HG03469 (cell line): Measurements from ENCODE around the gene RGS12.

Experiments
- ATAC-seq: cut with Tn5 transposase; IDR thresholded peaks from one replicate; pipeline ENCODE4 v1.9.1; 2021; ENCODE audit warnings: mild to moderate bottlenecking, moderate library complexity, moderate number of reproducible peaks; ENCODE audit not compliant: unreplicated experiment

The RGS12 gene

DNA sequence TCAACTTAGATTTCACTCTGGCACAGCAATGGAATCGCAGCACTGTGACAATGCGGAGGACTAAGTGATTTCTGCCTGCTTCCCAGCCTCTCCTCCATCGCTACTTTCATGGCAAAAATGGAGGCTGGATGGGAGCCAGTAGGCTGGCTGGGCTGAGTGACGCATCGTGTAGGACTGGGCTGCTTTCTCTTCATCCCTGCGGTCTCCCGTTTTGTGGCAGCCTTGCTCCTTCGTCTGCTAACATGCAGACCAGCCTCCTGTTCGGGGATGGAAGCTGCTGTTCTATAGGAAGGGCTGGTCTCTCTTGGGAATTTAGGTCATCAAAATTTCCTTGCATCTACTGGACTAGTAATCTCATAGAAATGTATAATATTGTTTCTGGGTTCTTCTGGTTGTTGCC is 15.8 kb upstream of the RGS12 start:
- no peak for ATAC-seq

DNA sequence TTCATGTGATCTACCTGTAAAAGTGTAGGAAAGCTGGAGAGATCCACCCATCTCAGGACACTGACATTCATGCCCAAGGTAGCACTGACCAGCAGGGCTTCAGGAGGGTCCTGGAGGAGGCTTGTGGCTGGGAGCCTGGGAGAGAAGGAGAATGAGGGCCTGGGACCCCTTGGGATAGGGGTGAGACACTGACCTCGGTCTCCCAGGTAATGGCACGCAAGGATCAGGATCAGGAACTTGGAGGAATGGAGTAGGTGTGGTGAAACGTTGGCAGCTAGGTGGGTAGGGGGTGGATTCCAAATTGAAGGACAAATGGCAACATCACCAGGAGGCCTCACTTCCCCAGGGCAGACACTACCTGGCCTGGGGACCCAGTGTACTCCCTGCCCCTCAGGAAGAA is 12.4 kb upstream of the RGS12 start:
- ATAC-seq: no peak

DNA sequence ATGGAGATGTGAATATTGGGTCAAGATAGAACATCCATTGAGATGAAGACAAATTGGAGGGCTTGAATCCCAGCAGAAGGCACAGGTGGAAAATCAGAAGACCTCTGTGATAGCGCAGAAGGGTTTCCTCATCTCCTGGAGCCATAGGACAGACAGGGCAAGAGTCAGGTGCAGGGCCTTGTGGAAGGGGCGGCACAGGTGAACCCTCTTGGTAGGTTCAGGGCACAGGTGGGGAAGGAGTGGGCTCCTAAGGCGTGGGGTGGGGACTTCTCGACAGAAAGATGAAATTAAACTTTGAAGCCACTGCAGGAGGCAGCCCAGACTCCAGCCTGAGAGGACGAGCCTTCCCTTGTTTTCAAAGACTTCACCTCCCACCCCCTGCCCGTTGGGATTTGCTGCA is 9.3 kb upstream of the RGS12 start:
- no peak for ATAC-seq

DNA sequence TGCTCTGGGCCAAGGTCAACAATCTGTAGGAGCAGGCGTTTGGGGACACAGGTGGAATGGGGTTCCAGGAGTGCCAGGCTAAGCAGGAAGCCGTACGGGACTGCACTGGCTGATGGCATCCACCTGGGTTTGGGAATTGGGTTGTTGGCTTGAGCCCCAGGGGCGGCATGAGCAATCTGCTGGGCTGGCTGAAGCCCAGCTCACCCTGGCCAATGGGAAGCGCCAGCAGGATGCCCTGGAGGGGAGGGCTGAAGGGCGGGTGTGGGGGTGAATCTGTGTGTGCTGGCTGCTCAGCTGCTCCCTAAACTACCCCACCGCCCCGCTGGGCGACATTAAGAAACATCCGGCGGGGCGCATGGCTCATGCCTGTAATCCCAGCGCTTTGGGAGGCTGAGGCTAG is 8.9 kb upstream of the RGS12 start:
- ATAC-seq: no peak

DNA sequence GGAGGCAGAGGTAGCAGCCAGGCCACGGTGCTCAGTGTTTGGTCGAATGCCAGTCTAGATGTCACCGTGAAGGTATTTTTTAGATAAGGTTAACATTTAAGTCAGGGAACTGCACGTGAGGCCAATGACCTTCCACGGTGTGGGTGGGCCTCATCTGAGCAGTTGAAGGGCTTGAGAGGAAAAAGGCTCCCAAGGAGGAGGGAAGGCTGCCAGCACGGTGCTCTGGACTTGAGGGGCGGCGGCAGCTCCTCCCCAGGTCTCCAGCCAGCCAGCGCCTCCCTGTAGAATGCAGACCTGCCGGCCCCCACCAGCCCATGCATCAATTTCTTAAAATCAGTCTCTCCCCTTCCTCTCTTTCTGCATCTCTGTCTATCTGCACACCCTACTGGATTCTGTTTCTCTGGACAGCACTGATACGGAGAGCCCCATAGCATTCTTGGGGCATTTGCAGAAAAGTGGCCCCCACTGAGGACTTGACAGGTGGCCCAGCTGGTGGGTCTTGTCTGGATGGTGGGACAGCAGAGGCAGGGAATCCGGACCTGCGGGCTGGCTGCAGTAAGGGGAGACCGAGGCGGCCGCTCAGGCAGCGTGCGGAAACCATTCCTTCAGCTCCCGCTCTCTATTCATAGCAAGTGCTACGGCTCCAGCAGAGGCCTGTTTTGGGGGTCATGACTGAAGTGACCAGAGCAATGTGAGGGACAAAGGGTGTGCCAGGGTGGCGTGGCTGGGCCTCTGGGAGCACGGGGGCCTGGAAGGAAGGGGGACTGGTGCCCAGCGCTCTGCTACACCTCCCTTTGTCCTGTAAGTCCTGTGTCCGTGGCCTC is 7.9 kb upstream of the RGS12 start:
- ATAC-seq: no peak

DNA sequence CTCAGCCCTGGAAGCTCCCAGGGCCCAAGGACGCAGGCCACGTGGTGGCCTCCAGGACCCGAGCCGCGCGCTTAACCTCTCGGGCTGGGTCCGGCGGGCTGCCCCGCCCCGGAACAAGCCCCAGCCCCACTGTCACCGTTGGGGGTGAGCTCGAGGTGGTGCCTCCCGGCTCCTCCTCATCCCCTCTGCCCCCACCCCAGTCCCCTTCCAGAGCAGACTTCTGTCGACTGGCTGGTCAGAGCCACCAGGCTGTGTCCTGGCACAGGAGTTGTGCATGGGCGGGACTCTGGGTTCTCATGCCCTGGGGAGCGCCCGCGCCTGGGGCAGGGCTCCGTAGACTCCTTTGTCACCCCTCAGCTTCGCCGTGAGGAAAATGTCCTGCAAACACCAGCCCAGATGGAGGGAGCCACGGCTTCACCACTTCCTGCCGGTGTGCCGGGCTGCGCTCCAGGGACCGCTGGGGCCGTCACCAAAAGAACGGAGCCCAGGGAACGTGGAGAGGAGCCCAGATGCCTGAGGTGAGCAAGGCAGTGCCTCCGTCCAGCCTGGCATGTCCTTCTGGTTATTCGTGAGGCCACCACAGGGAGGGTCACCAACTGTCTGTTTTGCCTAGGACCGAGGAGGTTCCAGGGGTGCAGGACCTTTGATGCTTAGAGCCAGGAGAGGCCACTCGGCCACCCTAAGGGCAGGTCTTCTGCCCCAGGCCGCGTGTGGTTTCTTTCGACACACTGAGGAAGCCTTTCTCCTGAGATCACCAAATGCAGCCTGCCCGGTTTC is 7.1 kb upstream of the RGS12 start:
- ATAC-seq: peak; percentile 74

DNA sequence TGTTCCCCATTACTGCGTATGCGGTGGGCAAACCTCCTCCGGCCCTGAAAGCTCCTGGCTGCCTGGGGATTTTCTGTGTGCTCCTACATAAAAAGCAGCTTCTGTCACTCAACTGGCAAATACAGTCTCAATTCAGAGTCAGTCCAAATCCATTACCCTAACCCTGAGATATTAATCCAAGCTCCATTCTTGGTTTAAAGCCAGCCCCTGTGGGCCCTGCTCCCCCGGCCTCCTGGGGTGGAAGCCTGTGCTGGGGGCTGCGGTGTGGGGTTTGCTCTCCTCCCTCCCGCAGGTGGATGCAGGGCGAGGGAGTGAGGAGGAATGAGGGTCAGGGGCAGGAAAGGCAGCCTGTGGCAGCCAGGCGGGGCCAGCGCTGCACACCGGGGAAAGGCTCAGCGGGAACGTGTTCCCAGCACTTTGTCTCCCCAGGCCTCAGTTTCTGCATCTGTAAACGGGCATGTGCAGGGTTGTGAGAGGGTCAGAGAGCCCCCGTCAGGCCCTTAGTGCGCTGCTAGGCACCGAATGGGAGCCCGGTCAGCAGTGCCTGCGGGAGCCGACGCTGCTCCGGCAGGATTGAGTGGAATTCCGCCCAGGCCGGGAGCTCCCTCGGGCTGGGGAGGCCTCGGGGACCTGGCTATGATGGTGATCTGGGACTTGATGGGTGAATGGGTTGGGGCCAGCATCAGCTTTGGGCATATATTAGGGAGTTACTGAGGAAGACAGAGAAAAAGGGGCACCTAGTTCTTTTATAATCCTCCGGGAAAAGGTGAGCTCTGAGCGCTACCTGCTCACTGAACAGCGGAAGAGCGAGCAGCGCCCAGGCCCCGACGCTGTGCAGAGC is 6.3 kb upstream of the RGS12 start:
- no peak for ATAC-seq

DNA sequence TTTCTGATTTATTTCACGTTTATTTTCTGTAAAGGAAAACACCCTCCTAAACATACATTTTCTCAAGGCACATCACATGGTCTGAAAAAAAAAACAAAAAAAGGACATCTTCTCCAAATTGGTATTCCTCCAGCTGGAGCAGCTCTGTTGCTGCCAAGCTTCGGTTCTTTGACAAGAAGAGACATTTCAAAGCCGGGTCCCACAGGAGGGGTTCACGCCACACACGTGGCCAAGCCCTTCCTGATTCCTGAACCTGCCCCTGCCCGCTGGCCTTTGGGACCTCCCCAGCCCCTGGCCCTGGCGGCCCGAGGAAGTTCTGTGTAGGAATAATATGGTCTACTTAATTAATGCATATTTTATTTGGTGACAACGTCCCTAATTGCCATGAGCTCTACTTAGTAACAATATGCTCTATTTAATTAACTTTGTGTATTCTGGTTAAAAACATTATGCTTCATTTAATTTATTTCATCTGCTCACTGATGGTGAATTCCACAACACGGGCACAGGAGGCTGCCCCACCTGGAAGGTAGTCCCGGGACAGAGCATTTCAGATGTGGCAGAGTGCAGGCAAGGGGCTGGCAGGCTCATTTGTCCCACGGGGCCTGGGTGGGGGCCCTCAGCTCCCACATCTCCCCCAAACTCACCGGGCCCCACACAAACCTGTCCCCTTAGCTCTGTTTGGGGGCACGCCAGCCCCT is 5.4 kb upstream of the RGS12 start:
- ATAC-seq: no peak

DNA sequence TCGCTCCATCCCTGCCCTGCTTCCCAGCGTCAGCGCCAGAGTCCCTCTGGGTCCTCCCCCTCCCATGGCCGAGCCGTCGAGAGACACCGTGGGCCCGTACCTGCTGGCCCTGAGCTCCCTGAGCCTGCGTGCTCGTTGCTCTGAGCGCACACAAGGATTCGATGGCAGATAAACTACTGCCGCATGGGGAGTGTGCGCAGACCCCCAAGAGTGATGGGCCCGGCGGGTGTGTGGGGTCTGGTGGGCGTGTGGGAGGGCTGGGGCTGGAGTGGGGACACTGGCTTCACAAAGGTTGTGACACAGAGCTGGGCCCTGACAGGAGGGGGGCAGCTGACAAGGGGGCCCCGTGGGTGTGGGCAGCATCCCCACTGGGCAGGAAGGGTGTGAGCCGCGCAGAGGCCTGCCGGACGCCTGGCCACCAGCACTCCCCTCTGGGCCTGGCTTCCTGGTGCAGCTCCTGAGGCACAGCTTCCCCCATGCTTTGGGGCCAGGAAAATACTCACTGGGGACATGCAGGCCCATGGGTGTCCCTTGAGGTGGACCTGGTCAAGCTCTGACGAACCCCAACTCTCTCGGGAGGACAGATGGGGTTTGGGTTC is 4.8 kb upstream of the RGS12 start:
- ATAC-seq: no peak

DNA sequence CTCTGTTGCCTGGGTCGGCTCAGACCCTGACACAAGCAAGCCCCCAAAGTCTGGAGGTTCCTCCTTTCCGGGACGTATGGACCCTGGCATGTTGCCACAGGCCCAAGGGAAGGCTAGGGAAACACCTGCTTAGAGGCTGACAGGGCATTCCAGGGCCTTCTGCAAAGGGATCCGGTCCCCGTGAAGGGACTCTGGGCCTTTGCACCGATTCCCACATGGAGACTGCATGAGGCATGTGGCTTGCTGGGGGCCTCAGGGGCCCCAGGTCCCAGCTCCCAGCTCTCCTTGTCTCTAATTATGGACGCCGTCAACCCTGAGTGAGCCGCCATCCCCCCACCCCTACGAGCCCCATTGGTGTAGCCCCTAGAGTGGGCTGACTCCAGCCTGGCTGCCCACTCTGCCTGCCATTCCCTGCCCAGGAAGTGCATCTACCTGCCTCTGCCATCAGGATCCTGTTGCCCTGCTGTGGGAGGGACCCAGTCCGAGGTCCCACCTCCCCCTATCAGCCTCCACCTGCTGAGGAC is 4.2 kb upstream of the RGS12 start:
- ATAC-seq: no peak

DNA sequence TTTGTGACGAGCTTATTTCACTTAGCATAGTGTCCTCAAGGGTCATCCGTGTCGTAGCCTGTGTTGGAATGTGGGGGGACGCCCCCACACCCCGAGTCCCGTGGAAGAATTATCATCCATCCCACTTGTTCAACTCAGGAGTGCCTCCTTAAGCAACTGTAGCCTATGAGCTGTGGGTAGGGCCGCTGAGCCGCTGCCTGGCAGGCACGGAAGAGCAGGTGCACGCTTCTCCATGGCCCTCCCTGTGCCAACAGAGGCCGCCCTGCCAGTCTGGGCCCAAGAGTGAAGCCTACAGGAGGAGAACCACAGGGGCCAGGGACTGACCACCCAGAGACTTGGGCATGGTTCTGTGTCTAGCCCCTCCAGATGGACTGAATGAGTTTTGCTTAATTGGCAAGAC is 2.3 kb upstream of the RGS12 start:
- no peak for ATAC-seq

DNA sequence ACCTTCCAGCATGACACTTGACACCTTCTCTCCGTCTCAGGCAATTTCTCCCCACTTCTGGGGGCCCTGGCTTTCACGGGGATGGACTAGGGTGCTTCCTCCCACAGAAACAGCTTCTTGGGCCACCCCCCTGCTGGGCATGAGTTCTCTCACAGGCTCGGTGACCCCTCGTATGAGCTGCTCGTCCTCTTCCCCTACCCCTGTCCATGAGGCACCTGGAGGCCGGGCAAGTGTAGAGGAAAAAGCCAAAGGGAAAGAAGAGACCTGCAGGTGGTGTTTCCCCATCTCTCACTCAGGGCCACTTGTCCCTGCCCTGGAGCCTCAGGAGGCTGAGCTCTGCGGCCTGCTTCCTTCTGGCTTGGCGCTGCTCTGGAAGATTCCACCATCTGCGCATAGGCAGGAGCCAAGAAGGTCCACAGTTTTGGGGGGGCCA is 1.9 kb upstream of the RGS12 start:
- ATAC-seq: no peak

DNA sequence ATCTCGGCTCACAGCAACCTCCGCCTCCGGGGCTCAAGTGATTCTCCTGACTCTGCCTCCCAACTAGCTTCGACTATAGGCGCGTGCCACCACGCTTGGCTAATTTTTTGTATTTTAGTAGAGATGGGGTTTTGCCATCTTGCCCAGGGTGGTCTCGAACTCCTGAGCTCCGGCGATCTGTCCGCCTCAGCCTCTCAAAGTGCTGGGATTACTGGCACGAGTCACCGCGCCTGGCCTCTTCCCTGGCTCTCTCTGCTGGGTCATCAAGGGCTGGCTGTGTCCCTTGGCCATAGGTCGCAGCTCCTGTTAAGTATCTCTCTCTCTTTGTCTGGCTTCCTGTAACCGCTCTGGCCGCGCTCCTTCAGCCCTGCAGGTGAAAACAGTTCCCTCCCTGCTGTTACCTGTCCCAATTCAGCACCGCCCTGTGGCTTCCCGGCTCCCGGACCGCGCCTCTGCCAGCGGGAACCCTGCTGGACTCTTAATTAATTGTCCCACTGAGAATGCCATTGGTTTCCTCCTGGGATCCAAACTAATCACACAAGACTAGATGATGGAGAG is 1.3 kb upstream of the RGS12 start:
- ATAC-seq: no peak

DNA sequence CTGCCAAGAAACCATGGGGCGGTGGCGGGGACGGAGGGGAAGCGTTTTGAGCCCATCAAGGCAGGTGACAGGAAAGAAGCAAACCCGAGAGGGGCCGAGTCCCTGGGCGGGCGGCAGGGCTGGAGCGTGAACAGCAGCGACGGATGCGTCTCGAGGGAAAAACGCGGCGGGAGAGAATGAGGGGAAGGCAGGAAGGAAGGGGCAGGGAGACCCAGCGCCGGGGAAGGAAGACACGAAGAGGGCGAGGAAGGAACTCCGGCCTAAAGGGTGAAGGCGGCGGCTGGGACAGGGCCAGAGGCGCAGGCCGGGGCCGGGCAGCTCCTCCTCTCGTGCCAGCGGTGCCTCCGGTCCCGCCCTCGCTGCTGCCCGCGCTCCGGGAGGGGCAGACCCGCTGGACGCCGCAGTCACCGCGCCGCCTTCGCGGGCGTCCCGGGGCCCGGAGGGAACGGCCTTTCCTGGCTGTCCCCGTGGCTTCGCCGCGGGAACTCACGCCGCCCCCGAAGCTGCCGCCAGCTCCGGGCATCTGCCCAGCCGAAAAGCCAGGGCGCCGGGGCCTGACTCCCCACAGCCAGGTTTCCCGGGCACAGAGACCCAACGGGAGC is 751 bp upstream of the RGS12 start:
- ATAC-seq: peak; percentile 3

DNA sequence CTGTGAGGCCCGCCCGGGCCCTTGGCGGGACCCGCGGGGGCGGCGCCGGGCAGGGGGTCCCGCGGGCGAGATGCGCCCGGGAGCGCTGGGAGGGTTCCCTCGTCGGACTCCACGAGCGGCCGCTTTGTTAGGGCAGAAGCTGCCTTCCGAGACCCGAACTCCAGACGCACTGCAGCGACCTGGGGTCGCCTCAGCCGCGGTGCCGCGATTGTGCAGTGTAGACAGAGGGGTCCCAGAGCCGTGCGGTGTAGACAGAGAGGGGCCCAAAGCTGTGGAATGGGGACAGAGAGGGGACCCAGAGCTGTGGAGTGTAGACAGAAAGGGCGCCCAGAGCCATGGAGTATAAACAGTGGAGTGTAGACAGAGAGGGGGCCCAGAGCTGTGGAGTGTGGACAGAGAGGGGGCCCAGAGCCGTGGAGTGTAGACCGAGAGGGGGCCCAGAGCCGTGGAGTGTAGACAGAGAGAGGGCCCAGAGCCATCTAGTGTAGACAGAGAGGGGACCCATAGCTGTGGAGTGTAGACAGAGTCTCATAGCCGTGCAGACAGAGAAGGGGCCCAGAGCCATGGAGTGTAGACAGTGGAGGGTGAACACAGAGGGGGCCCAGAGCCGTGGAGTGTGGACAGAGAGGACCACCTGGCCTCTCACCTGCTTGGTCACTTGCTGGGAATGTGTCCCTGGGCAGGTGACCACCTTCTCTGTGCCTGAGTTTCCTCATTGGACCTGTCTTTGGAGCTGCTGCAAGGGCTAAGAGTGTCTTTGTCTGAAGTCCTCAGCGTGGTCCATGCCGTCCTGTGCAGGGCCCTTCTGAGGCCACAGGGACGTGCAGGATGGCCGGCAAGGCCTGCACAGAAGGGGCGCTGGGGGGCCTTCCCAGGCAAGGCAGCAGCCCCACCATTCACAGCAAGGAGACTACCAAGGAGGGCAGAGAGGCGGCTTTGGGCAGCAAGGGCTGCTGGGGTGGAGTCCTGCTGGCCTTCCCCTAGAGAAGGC is 875 bp downstream of the RGS12 start:
- ATAC-seq: no peak

DNA sequence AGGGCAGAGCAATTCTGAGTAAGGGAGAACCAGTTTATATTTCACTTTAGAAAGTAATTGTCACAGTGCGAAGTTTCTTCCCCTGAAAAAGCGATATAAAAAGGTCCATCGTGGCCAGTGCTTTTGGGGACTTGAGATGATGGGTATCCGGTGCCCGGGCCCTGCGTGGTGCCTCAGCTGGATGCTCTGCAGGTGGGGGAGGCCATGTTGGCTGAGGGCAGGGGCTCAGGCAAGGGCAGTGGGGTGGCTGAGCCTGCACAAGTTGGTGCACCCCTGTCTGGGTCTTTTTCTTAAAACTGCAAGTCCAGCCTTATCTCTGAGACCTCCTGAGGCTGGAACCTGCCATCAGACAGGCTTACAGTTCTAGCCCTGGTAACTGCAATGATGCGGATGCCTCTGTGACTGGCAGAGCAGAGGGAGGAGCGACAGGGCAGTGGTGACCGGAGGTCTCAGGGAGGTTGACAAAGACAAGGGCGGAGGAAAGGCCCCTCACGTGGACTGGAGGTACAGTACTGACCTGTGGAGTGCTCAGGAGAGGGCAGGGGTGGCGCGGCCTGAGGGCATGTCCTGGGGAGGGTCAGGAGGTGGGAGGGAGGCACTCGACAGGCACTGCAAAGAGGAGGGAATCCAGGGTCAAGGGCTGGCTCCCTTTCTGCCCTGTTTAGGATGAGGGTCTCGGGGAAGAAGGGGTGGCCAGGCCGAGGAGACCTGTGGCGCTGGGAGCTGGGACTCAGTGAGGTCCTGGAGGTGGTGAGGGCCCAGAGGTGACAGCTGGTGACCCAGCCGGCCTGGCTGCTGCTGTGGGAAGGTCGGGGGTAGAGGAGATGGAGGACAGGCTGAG is 1.8 kb downstream of the RGS12 start:
- ATAC-seq: no peak
